ENCODE data around the gene RBM17.
"Not testable (repeated sequence)": the region's sequence is repeated elsewhere in the genome, so short reads cannot be mapped to it uniquely, and the experiment has no call there.

Gene RBM17, protein sequence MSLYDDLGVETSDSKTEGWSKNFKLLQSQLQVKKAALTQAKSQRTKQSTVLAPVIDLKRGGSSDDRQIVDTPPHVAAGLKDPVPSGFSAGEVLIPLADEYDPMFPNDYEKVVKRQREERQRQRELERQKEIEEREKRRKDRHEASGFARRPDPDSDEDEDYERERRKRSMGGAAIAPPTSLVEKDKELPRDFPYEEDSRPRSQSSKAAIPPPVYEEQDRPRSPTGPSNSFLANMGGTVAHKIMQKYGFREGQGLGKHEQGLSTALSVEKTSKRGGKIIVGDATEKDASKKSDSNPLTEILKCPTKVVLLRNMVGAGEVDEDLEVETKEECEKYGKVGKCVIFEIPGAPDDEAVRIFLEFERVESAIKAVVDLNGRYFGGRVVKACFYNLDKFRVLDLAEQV

GRCh38 chr10:6088721-6089333, at the start of gene RBM17:
RBM17 (plus strand) TSS chr10:6089034; CDS start chr10:6097066, 8,032 bp downstream.
- no peak for TF ChIP-seq POLR2AphosphoS5 (IDR thresholded peaks at IDR 0.05; ENCODE audit: borderline replicate concordance, low read depth, low read length)
- DNase-seq (ENCODE audit: low read depth, low spot score), result peak; percentile 65
- Histone ChIP-seq H3K27ac (no peak within 1 kb of the TSS), H3K36me3 (ENCODE audit: insufficient read depth, low read length) (no peaks in the 10 kb centered on the region), H3K9me3 (ENCODE audit: low read depth, low read length) (no peaks in the 10 kb centered on the region), H3K9ac (ENCODE audit: insufficient read length) (peak within 1 kb of the TSS; percentile 84), H3K4me3 (peak within 1 kb of the TSS; percentile 81)

DNA sequence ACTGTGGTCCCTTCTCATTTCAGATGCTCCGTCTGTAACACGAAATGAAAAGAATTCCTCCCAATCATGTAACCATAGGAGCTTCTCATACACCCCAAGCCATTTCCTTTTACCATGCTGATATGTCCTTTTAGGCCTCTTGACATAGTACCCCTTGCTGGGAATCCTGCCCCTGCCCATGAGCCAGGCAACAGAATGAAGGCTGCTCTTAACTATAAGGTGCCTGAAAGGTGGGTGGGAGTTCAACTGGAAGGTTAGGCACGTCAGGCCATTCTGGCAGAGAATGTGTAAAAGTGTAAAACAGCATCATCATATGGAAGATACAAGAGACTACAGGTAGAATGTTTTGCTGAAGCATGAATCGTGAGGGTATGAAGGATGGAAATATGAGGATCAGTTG, 49.1 kb upstream of the RBM17 start:
- Histone ChIP-seq H3K27ac (no peak overlapping the region), H3K36me3 (ENCODE audit: insufficient read depth, low read length) (no peaks in the 10 kb centered on the region), H3K4me3 (no peak overlapping the region), H3K9ac (ENCODE audit: insufficient read length) (no peak overlapping the region), H3K9me3 (ENCODE audit: low read depth, low read length) (no peaks in the 10 kb centered on the region)
- TF ChIP-seq FOXP2 (optimal IDR thresholded peaks at IDR 0.05; ENCODE audit: control extremely low read depth, extremely low read length, insufficient read depth), result no peak
- TF ChIP-seq EZH2 (IDR thresholded peaks at IDR 0.05), result no peak
- TF ChIP-seq POLR2AphosphoS5 (IDR thresholded peaks at IDR 0.05; ENCODE audit: borderline replicate concordance, low read depth, low read length), result no peak
- DNase-seq (ENCODE audit: low read depth, low spot score), result no peak

DNA sequence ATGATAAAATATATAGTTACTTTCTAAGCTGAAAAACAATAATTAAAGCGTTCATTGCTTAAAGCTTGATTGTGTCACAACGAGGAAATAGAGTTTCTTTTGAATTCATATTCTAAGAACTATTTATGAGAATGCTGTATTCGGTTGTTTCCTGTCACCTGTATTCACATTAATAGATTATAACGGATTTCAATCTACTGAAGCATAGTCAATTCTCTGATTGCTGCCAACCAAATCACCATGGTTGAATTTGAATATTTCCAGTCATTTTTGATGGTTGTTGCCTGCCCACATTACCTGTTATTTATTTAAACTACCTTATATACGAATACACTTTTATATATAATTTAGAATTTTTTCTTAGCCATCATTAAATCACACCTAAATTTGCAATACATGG, 48.6 kb upstream of the RBM17 start:
- Histone ChIP-seq H3K9ac (ENCODE audit: insufficient read length) (no peak overlapping the region), H3K4me3 (no peak overlapping the region), H3K27ac (no peak overlapping the region), H3K9me3 (ENCODE audit: low read depth, low read length) (no peaks in the 10 kb centered on the region), H3K36me3 (ENCODE audit: insufficient read depth, low read length) (no peaks in the 10 kb centered on the region)
- TF ChIP-seq EZH2 (IDR thresholded peaks at IDR 0.05), result no peak
- no peak for TF ChIP-seq FOXP2 (optimal IDR thresholded peaks at IDR 0.05; ENCODE audit: control extremely low read depth, extremely low read length, insufficient read depth)
- no peak for DNase-seq (ENCODE audit: low read depth, low spot score)

GRCh38 chr10:6043377-6043776, 45.5 kb upstream of the RBM17 start:
- not testable (repeated sequence) for H3K36me3 ChIP-seq (ENCODE audit: insufficient read depth, low read length); H3K9ac ChIP-seq (ENCODE audit: insufficient read length); H3K4me3 ChIP-seq; H3K27ac ChIP-seq; DNase-seq (ENCODE audit: low read depth, low spot score); H3K9me3 ChIP-seq (ENCODE audit: low read depth, low read length)

DNA sequence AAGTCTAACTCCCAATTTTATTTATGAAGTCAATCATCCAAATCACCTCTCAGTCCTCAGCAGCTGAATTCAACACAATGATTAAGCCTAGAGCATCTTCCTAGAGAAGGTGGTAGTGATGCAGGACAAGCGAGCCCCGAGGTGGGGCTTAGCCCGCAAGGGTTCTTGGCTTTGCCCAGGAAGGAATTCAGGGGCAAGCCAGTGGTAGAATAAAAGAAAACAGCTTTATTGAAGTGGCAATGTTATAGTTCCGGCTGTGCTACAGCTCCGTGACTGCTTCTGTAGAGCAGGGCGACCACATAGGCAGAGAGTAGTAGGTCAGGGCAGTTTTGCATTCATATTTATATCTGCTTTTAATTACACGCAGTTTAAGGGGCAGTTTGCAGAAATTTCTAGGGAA, 44.8 kb upstream of the RBM17 start:
- no peak overlapping the region for H3K4me3 ChIP-seq
- H3K27ac ChIP-seq, result no peak overlapping the region
- H3K36me3 ChIP-seq (ENCODE audit: insufficient read depth, low read length), result no peaks in the 10 kb centered on the region
- H3K9me3 ChIP-seq (ENCODE audit: low read depth, low read length), result no peaks in the 10 kb centered on the region
- TF ChIP-seq POLR2AphosphoS5 (IDR thresholded peaks at IDR 0.05; ENCODE audit: borderline replicate concordance, low read depth, low read length) (no peak), FOXP2 (optimal IDR thresholded peaks at IDR 0.05; ENCODE audit: control extremely low read depth, extremely low read length, insufficient read depth) (no peak), EZH2 (IDR thresholded peaks at IDR 0.05) (no peak)
- H3K9ac ChIP-seq (ENCODE audit: insufficient read length), result no peak overlapping the region
- DNase-seq (ENCODE audit: low read depth, low spot score), result no peak

DNA sequence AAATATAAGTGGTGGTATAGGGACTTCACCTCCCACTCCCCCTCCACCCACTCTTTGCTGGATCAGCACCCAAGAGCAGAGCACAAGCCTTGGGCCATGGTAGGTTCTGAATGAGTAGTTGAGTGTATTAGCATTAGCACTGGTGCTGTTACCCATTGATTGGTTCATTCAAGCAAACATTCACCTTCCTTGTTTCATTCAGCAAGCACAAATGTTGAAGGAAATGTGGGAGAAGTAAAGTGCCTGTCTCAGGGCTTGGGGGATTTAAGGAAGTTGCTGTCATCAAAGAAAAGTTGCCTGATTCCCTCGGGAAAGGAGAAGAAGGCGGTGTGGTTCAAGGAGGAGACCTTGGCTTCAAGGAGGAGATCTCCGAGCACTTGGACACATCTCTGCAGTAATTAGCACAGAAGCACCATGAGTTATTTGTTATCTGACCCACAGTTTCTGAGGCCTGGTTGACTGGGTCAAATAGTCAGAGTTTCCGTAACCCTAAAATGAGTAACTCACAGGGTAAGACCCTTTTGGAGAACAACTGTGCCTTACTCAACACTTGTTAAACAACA, 44.0 kb upstream of the RBM17 start:
- Histone ChIP-seq H3K27ac (no peak overlapping the region), H3K36me3 (ENCODE audit: insufficient read depth, low read length) (no peaks in the 10 kb centered on the region), H3K9me3 (ENCODE audit: low read depth, low read length) (no peaks in the 10 kb centered on the region), H3K9ac (ENCODE audit: insufficient read length) (no peak overlapping the region), H3K4me3 (no peak overlapping the region)
- no peak for DNase-seq (ENCODE audit: low read depth, low spot score)
- TF ChIP-seq EZH2 (IDR thresholded peaks at IDR 0.05) (no peak), POLR2AphosphoS5 (IDR thresholded peaks at IDR 0.05; ENCODE audit: borderline replicate concordance, low read depth, low read length) (no peak), FOXP2 (optimal IDR thresholded peaks at IDR 0.05; ENCODE audit: control extremely low read depth, extremely low read length, insufficient read depth) (no peak)

GRCh38 chr10:6045314-6045848, 43.5 kb upstream of the RBM17 start:
- Histone ChIP-seq H3K36me3 (ENCODE audit: insufficient read depth, low read length) (no peaks in the 10 kb centered on the region), H3K9ac (ENCODE audit: insufficient read length) (no peak overlapping the region), H3K9me3 (ENCODE audit: low read depth, low read length) (no peaks in the 10 kb centered on the region), H3K4me3 (no peak overlapping the region), H3K27ac (no peak overlapping the region)
- no peak for TF ChIP-seq POLR2AphosphoS5 (IDR thresholded peaks at IDR 0.05; ENCODE audit: borderline replicate concordance, low read depth, low read length)
- TF ChIP-seq FOXP2 (optimal IDR thresholded peaks at IDR 0.05; ENCODE audit: control extremely low read depth, extremely low read length, insufficient read depth), result no peak
- no peak for TF ChIP-seq EZH2 (IDR thresholded peaks at IDR 0.05)
- DNase-seq (ENCODE audit: low read depth, low spot score), result no peak

DNA sequence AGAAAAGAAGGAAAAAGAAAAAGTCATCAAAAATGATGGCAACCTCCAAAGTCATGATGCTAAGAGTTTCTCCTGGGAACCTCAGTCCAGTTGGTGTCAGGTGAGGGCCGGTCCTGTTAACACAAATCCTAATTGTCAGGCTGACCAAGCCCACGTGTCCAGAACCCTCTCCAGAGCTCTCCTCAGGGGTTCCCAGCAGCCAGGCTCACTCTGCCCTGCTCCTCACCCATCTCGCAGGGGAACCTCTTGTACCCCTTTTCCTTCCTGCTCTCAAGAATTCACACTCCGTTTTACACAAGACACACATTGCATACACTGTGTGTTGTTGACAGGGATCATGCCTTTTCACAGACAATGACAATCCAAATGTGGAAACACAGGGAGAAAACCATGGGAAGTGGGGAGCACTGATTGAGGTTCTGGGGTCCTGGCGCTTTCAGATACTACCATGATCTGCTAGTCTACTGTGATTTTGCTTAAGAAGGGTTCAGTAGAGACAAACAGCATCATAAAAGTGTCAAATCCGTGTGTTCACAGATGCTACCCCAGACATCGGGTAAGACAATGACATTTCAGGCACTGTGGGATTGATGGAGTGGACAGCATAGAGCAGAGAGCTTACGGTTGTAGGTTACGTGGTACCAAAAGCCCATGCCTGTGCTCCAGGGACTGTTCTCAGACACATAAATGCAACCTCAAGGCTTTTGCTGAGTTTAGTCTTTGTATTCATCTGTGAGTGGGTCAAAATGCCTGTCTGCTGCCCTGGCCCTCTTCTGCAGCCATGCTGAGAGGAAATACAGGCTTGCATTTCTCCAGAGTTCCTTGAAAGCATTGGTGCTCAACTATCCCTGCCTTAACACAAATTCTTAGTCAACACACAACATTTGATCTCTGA, 42.7 kb upstream of the RBM17 start:
- TF ChIP-seq FOXP2 (optimal IDR thresholded peaks at IDR 0.05; ENCODE audit: control extremely low read depth, extremely low read length, insufficient read depth) (no peak), POLR2AphosphoS5 (IDR thresholded peaks at IDR 0.05; ENCODE audit: borderline replicate concordance, low read depth, low read length) (no peak), EZH2 (IDR thresholded peaks at IDR 0.05) (no peak)
- H3K9me3 ChIP-seq (ENCODE audit: low read depth, low read length), result no peaks in the 10 kb centered on the region
- DNase-seq (ENCODE audit: low read depth, low spot score), result no peak
- no peaks in the 10 kb centered on the region for H3K36me3 ChIP-seq (ENCODE audit: insufficient read depth, low read length)
- no peak overlapping the region for H3K4me3 ChIP-seq
- no peak overlapping the region for H3K27ac ChIP-seq
- no peak overlapping the region for H3K9ac ChIP-seq (ENCODE audit: insufficient read length)

All from SK-N-MC (cell line).